ENCODE measurements around the gene ZNF624. TPM values are rescaled to one million over a fixed set of nuclear protein-coding genes. Genes with fewer than 3 reads are reported as not detected.
A peak's percentile ranks its signal among the peaks of the same experiment; 100 is the strongest.
"Not testable (repeated sequence)": the region's sequence is repeated elsewhere in the genome, so short reads cannot be mapped to it uniquely, and the experiment has no call there.

ZNF624 gene
- total RNA-seq (ENCODE audit: low replicate concordance): 6.8 and 8.4 TPM in 2 replicates

- peak within 1 kb of the TSS; percentile 12 for H3K9ac ChIP-seq
- peak within 1 kb of the TSS; percentile 90 for H2AFZ ChIP-seq (replicated peaks)
- peak within 1 kb of the TSS; percentile 66 for H3K27ac Mint-ChIP-seq
- no peaks in the 10 kb centered on the region for H3K79me2 ChIP-seq (ENCODE audit: low read depth)
- H3K4me3 ChIP-seq: peak within 1 kb of the TSS; percentile 60
- DNase-seq (ENCODE audit: low spot score): peak; percentile 99
- no peaks in the 10 kb centered on the region for H3K36me3 ChIP-seq
- peak within 1 kb of the TSS; percentile 73 for H3K4me2 ChIP-seq
- peaks cover 23% of the 10 kb centered on the region for H3K36me3 Mint-ChIP-seq
- H3K9me3 Mint-ChIP-seq: peaks cover 2% of the 10 kb centered on the region
- peak within 1 kb of the TSS; percentile 85 for H3K4me3 Mint-ChIP-seq
- peaks cover 10% of the 10 kb centered on the region for H3K4me1 ChIP-seq
- H3F3A ChIP-seq (ENCODE audit: low read depth): peaks cover 11% of the 10 kb centered on the region
- peaks cover 13% of the 10 kb centered on the region for H3K4me1 Mint-ChIP-seq
- no peaks in the 10 kb centered on the region for H4K20me1 ChIP-seq (ENCODE audit: low read depth)
- no peak for TF ChIP-seq CTCF (IDR thresholded peaks at IDR 0.05)
- peak; percentile 25 for TF ChIP-seq EZH2 (IDR thresholded peaks at IDR 0.05)
- H3K27me3 Mint-ChIP-seq (ENCODE audit: insufficient read depth, low read depth): no peaks in the 10 kb centered on the region
- peak within 1 kb of the TSS; percentile 63 for H3K27ac ChIP-seq
- no peaks in the 10 kb centered on the region for H3K27me3 ChIP-seq
- H3K9me3 ChIP-seq (ENCODE audit: low read depth): no peaks in the 10 kb centered on the region
Observed at GRCh38 chr17:16653367-16654041, at the start of gene ZNF624. Gene ZNF624 (minus strand): TSS chr17:16653850.

- not testable (repeated sequence) for H3K4me3 ChIP-seq; H3K36me3 Mint-ChIP-seq; H4K20me1 ChIP-seq (ENCODE audit: low read depth); DNase-seq (ENCODE audit: low spot score); H3K27ac Mint-ChIP-seq; H2AFZ ChIP-seq (replicated peaks); H3K27me3 Mint-ChIP-seq (ENCODE audit: insufficient read depth, low read depth); H3K9ac ChIP-seq; H3K27me3 ChIP-seq; H3K9me3 ChIP-seq (ENCODE audit: low read depth); H3K4me3 Mint-ChIP-seq; H3F3A ChIP-seq (ENCODE audit: low read depth); H3K36me3 ChIP-seq; H3K79me2 ChIP-seq (ENCODE audit: low read depth); H3K4me1 ChIP-seq; H3K27ac ChIP-seq; H3K9me3 Mint-ChIP-seq; H3K4me2 ChIP-seq; H3K4me1 Mint-ChIP-seq
Observed at GRCh38 chr17:16697603-16698002, 44.0 kb upstream of the ZNF624 start.

- H2AFZ ChIP-seq (replicated peaks); H3K36me3 ChIP-seq; H3K27me3 Mint-ChIP-seq (ENCODE audit: insufficient read depth, low read depth); H3K79me2 ChIP-seq (ENCODE audit: low read depth); H3K9me3 ChIP-seq (ENCODE audit: low read depth); H3K9ac ChIP-seq; H3K36me3 Mint-ChIP-seq; DNase-seq (ENCODE audit: low spot score); H3K4me2 ChIP-seq; H4K20me1 ChIP-seq (ENCODE audit: low read depth); H3K27me3 ChIP-seq; H3K27ac ChIP-seq; H3K4me3 Mint-ChIP-seq; H3K9me3 Mint-ChIP-seq; H3K27ac Mint-ChIP-seq; H3K4me3 ChIP-seq: not testable (repeated sequence)
- H3K4me1 Mint-ChIP-seq: peaks cover 13% of the 10 kb centered on the region
- Histone ChIP-seq H3F3A (ENCODE audit: low read depth) (peaks cover 14% of the 10 kb centered on the region), H3K4me1 (peaks cover 12% of the 10 kb centered on the region)
Observed at GRCh38 chr17:16690447-16690846, 36.8 kb upstream of the ZNF624 start.

- H3K9me3 ChIP-seq (ENCODE audit: low read depth); H3K79me2 ChIP-seq (ENCODE audit: low read depth); H3K27ac ChIP-seq; H3K36me3 Mint-ChIP-seq; H3K27me3 Mint-ChIP-seq (ENCODE audit: insufficient read depth, low read depth); H3K27ac Mint-ChIP-seq; H3K4me3 Mint-ChIP-seq; H2AFZ ChIP-seq (replicated peaks); H3K9ac ChIP-seq; H3K27me3 ChIP-seq; H4K20me1 ChIP-seq (ENCODE audit: low read depth); H3K36me3 ChIP-seq; H3K9me3 Mint-ChIP-seq; H3K4me2 ChIP-seq; H3K4me3 ChIP-seq: not testable (repeated sequence)
- H3K4me1 Mint-ChIP-seq: peaks cover 13% of the 10 kb centered on the region
- peak; percentile 68 for TF ChIP-seq CTCF (IDR thresholded peaks at IDR 0.05)
- DNase-seq (ENCODE audit: low spot score): peak; percentile 22
- Histone ChIP-seq H3K4me1 (peaks cover 12% of the 10 kb centered on the region), H3F3A (ENCODE audit: low read depth) (peaks cover 14% of the 10 kb centered on the region)
Observed at GRCh38 chr17:16689731-16690281, 36.2 kb upstream of the ZNF624 start, which contains the start of gene CCDC144A. Gene CCDC144A (plus strand): TSS chr17:16690241. CDS start chr17:16690401, 160 bp downstream.

- H3K36me3 ChIP-seq; H3K79me2 ChIP-seq (ENCODE audit: low read depth); H3K4me3 ChIP-seq; H3K9me3 ChIP-seq (ENCODE audit: low read depth); H3K4me3 Mint-ChIP-seq; H3K9ac ChIP-seq; H4K20me1 ChIP-seq (ENCODE audit: low read depth); H3K36me3 Mint-ChIP-seq; H3K27me3 ChIP-seq; H3K27me3 Mint-ChIP-seq (ENCODE audit: insufficient read depth, low read depth); H3K9me3 Mint-ChIP-seq: not testable (repeated sequence)
- peaks cover 12% of the 10 kb centered on the region for H3K4me1 ChIP-seq
- H2AFZ ChIP-seq (replicated peaks): peak overlapping the region; percentile 91
- Mint-ChIP-seq H3K4me1 (peaks cover 13% of the 10 kb centered on the region), H3K27ac (peak overlapping the region; percentile 7)
- H3K4me2 ChIP-seq: peak overlapping the region; percentile 59
- DNase-seq (ENCODE audit: low spot score): peak; percentile 65
- peak overlapping the region; percentile 74 for H3K27ac ChIP-seq
- H3F3A ChIP-seq (ENCODE audit: low read depth): peaks cover 14% of the 10 kb centered on the region
Observed at GRCh38 chr17:16687151-16687550, 33.5 kb upstream of the ZNF624 start.

GRCh38 chr17:16686019-16686418, 32.4 kb upstream of the ZNF624 start:
- not testable (repeated sequence) for H3K9ac ChIP-seq; H3K27me3 Mint-ChIP-seq (ENCODE audit: insufficient read depth, low read depth); H2AFZ ChIP-seq (replicated peaks); H3K9me3 Mint-ChIP-seq; H3K27me3 ChIP-seq; DNase-seq (ENCODE audit: low spot score); H3K4me2 ChIP-seq; H3K36me3 Mint-ChIP-seq; H3K27ac Mint-ChIP-seq; H3K4me3 ChIP-seq; H3K9me3 ChIP-seq (ENCODE audit: low read depth); H3K36me3 ChIP-seq; H3K27ac ChIP-seq; H3K79me2 ChIP-seq (ENCODE audit: low read depth); H4K20me1 ChIP-seq (ENCODE audit: low read depth)
- Histone ChIP-seq H3K4me1 (peaks cover 12% of the 10 kb centered on the region), H3F3A (ENCODE audit: low read depth) (peaks cover 14% of the 10 kb centered on the region)
- peak overlapping the region; percentile 30 for H3K4me3 Mint-ChIP-seq
- H3K4me1 Mint-ChIP-seq: peaks cover 13% of the 10 kb centered on the region

Data from neural progenitor cell (in vitro differentiated cells).